Astrocyte of the cerebellum (primary cell): ENCODE measurements around the gene EHMT2.
A peak's percentile ranks its signal among the peaks of the same experiment; 100 is the strongest.
"Not testable (repeated sequence)": the region's sequence is repeated elsewhere in the genome, so short reads cannot be mapped to it uniquely, and the experiment has no call there.

Experiments
- DNase-seq: peaks from one replicate; pipeline ENCODE4 v3.0.0-alpha.2; 2011; ENCODE audit warnings: low read depth
- H3K4me3 ChIP-seq: 2 replicates; pipeline ENCODE4 v1.5.1; 2011; ENCODE audit warnings: mild to moderate bottlenecking, low read depth, low read length, moderate library complexity
- CTCF ChIP-seq: IDR thresholded peaks from 2 replicates; pipeline ENCODE4 v1.5.1; 2012; ENCODE audit warnings: low read length, low read depth, moderate library complexity, mild to moderate bottlenecking; ENCODE audit errors: missing control alignments
- in situ Hi-C: cut with HindIII; loops from 2 replicates; pipeline ENCODE4 v1.10.0; 2017; ENCODE audit warnings: low sequenced_read_pairs

EHMT2 gene

DNA sequence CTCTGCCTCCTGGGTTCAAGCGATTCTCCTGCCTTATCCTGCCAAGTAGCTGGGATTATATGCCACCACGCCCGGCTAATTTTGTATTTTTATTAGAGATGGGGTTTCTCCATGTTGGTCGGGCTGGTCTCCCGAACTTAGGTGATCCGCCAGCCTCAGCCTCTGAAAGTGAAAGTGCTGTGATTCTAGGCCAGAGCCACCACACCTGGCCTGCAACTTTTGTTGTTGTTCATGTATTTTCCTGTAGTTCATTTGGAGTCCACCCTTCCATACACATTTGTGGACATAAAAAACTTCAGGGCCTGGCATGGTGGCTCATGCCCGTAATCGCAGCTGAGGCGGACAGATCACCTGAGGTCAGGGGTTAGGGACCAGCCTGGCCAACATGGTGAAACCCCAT lies 55.4 kb downstream of the EHMT2 start:
- TF ChIP-seq CTCF, result no peak
- in situ Hi-C loops, result no loop called here
- no peak for DNase-seq
- no peak overlapping the region for H3K4me3 ChIP-seq

DNA sequence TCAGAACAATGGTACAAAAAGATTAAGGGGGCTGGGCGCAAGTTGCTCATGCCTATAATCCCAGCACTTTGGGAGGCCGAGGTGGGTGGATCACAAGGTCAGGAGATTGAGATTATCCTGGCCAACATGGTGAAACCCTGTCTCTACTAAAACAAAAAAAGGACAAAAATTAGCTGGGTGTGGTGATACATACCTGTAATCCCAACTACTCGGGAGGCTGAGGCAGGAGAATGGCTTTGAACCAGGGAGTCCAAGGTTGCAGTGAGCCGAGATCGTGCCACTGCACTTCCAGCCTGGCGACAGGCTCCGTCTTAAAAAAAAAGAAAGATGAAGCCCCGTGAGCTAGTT lies 57.7 kb downstream of the EHMT2 start:
- DNase-seq, in situ Hi-C loops, H3K4me3 ChIP-seq: not testable (repeated sequence)

GRCh38 chr6:31838968-31839367 lies 58.5 kb downstream of the EHMT2 start:
- no peak for TF ChIP-seq CTCF
- in situ Hi-C loops, result no loop called here
- H3K4me3 ChIP-seq, result no peak overlapping the region
- no peak for DNase-seq

DNA sequence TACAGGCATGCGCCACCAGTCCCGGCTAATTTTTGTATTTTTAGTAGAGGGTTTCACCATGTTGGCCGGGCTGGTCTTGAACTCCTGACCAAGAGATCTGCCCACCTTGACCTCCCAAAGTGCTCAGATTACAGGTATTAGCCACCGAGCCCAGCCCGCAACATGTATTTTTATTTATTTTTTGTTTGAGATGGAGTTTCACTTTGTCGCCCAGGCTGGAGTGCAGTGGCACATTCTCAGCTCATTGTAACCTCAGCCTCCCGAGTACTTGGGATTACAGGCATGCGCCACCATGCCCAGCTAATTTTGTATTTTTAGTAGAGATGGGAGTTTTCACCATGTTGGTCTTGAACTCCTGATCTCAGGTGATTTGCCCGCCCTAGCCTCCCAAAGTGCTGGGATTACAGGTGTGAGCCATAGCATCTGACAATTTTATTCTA lies 59.4 kb downstream of the EHMT2 start:
- in situ Hi-C loops, result not testable (repeated sequence)
- H3K4me3 ChIP-seq, result peak overlapping the region; percentile 78

DNA sequence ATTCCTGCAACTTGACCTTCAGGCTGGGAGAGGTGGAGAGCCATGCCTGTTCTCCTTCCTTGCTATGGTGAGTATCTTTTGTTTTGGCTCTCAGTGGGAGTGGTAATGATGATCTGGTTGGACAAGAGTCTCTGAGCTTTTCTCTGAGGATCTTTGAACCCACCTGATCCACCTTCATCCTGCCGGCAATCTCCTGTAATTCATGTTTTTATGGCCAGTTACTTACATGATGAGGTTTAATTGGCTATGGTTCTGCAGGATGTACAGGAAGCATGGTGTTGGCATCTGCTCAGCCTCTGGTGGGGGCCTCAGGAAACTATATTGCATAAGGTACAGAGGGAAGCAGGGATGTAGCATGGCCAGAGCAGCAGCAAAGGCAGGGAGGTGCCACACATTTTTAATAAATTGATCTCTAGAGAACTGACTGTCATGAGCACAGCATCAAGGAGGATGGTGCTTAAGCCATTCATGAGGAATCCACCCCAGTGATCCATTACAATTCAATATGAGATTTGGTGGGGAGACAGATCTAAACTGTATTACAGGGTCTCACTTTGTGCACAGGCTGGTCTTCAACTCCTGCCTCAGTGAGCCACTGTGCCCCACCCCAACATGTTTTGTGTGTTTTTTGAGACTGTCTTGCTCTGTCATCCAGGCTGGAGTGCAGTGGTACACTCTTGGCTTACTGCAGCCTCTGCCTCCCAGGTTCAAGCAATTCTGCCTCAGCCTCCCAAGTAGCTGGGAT lies 60.0 kb downstream of the EHMT2 start:
- DNase-seq, result no peak
- H3K4me3 ChIP-seq, result peak overlapping the region; percentile 78
- TF ChIP-seq CTCF, result no peak
- in situ Hi-C loops, result no loop called here

More for the DNA sequence above, 59.4 kb downstream of the EHMT2 start:
- DNase-seq, result not testable (repeated sequence)

DNA sequence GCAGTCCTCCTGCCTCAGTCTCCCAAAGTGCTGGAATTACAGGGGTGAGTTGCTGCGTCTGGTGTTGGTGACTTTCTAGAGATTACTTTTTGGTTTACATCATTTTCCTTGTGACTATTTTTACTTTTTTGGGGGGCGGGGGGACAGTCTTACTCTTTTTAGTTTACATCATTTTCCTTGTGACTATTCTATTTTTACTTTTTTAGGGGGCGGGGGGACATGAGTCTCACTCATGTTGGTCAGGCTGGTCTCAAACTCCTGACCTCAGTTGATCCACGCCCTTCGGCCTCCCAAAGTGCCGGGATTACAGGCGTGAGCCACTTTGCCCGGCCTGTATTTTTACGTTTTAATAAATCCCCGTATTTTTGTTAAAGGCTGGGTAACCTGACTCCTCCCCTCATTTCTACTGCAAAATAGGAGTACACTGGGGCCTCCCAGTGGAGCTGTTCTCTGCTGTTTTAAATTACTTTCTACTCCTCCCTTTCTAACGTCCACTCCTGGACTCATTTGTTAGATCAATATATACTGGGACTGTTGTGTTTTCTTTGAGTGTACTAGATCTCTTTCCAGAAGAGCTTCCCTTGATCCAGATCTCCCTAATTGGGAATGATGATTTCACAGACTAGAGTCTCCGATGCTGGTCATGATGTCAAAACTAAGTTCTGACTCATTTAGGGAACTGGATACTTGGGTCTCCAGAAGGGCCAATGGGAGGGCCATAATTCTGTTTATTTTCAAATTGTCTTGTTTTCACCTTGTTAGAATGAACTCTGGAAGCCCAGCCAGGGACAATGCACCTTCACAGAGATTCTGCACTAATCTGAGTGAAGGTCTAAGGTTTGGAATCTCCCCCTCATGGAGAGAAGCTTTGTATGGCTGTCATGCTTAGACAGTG lies 60.8 kb downstream of the EHMT2 start:
- in situ Hi-C loops, result no loop called here
- TF ChIP-seq CTCF, result no peak
- peak overlapping the region; percentile 78 for H3K4me3 ChIP-seq
- DNase-seq, result no peak

DNA sequence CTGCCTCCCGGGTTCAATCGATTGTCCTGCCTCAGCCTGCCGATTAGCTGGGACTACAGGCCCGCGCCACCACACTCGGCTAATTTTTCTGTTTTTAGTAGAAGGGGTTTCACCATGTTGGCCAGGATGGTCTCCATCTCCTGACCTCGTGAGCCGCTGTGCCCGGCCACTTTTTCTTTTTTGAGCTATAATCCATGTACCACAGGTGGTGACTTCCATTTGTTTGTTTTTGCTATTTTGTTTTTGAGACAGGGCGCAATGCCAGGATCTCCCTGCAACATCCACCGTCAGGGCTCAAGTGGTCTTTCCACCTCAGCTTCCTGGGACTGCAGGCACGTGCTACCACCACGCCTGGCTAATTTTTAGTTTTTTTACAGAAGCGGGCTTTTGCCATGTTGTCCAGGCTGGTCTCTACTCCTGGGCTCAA lies 61.4 kb downstream of the EHMT2 start:
- H3K4me3 ChIP-seq, result peak overlapping the region; percentile 78
- in situ Hi-C loops, result no loop called here
- TF ChIP-seq CTCF, result no peak
- DNase-seq, result no peak
